B cell (primary cell): ENCODE results near the gene TTC8. TPM values are rescaled to one million over a fixed set of nuclear protein-coding genes. Genes with fewer than 3 reads are reported as not detected.

Experiments used
- ATAC-seq: fragments of 200-7000 bp; cut with Tn5 transposase; one replicate; pipeline ENCODE4 v1.10.0; 2021; ENCODE audit warnings: low read depth, mild to moderate bottlenecking, moderate number of reproducible peaks, moderate library complexity
- CTCF ChIA-PET: fragments of 350-600 bp; sonication (Branson Sonifier 250); formaldehyde crosslinking; loops from one replicate; lab custom pipeline; 2021; ENCODE audit warnings: antibody characterized with exemption, inconsistent platforms; lab: Charles Lee
- POLR2A ChIA-PET: fragments of 350-600 bp; sonication (Branson Sonifier 250); formaldehyde crosslinking; loops from one replicate; lab custom pipeline; 2021; ENCODE audit warnings: antibody characterized with exemption; lab: Charles Lee
- DNase-seq: peaks from one replicate; pipeline ENCODE4 v3.0.0; 2013
- H2AFZ ChIP-seq: 2 replicates; pipeline ENCODE4 v1.6.1; 2012; ENCODE audit warnings: mild to moderate bottlenecking, low read depth, low read length; ENCODE audit not compliant: insufficient read depth, poor library complexity, severe bottlenecking
- H3K27ac ChIP-seq, 2 donors: 1 replicate in 1 of 2; 2 replicates in 1 of 2; pipeline ENCODE4 v1.5.1; 2012 to 2013; ENCODE audit warnings: low read length in 2 of 2, mild to moderate bottlenecking in 2 of 2, moderate library complexity in 1 of 2
- H3K27me3 ChIP-seq, 4 experiments: fragments of 200-600 bp in 1 of 4; sonication (generic) in 1 of 4; replicated peaks in 1 of 4; 1 replicate in 2 of 4; 2 replicates in 2 of 4; pipeline versions ENCODE4 v1.6.1 to v1.7.0; 2013 to 2016; ENCODE audit warnings: low read length in 3 of 4, mild to moderate bottlenecking in 2 of 4, mixed read lengths in 1 of 4, moderate library complexity in 1 of 4; ENCODE audit not compliant: insufficient read depth in 4 of 4, control insufficient read depth in 3 of 4; ENCODE audit errors: control extremely low read depth in 1 of 4
- H3K36me3 ChIP-seq, 2 experiments: replicated peaks in 1 of 2; 1 replicate in 1 of 2; 2 replicates in 1 of 2; pipeline versions ENCODE4 v1.6.1 to v1.7.1; 2013; ENCODE audit warnings: low read length in 1 of 2; ENCODE audit not compliant: insufficient read depth in 2 of 2, control insufficient read depth in 1 of 2; ENCODE audit errors: control extremely low read depth in 1 of 2, extremely low read depth in 1 of 2
- H3K4me1 ChIP-seq, 2 donors: fragments of 200-600 bp in 1 of 2; sonication (generic) in 1 of 2; 1 replicate in 1 of 2; 2 replicates in 1 of 2; pipeline versions ENCODE4 v1.5.1 to v1.6.1; 2013 to 2017; ENCODE audit warnings: low read length in 2 of 2; ENCODE audit not compliant: control insufficient read depth in 2 of 2, insufficient read depth in 2 of 2
- H3K4me2 ChIP-seq: replicated peaks from 2 replicates; pipeline ENCODE3; 2012; ENCODE audit warnings: mild to moderate bottlenecking, low read depth, low read length; ENCODE audit not compliant: poor library complexity, severe bottlenecking
- H3K4me3 ChIP-seq, 5 experiments: fragments of 200-600 bp in 1 of 5; sonication (generic) in 1 of 5; 1 replicate in 3 of 5; 2 replicates in 2 of 5; pipeline versions ENCODE4 v1.5.1 to v1.7.0; 2011 to 2016; ENCODE audit warnings: low read length in 4 of 5, mild to moderate bottlenecking in 4 of 5, low read depth in 2 of 5, control low read depth in 1 of 5, moderate library complexity in 1 of 5; ENCODE audit not compliant: insufficient read depth in 1 of 5; ENCODE audit errors: control extremely low read depth in 1 of 5, extremely low read depth in 1 of 5
- H3K79me2 ChIP-seq: fragments of 200-600 bp; sonication (generic); one replicate; pipeline ENCODE4 v1.6.0; 2016; ENCODE audit warnings: low read length; ENCODE audit not compliant: control insufficient read depth, insufficient read depth
- H3K9ac ChIP-seq: fragments of 200-600 bp; sonication (generic); 2 replicates; pipeline ENCODE4 v1.6.1; 2017; ENCODE audit warnings: mild to moderate bottlenecking, low read length, moderate library complexity
- H3K9me3 ChIP-seq, 3 donors: one replicate each; pipeline versions ENCODE4 v1.6.1 to v1.7.1; 2013; ENCODE audit warnings: low read length in 2 of 3; ENCODE audit not compliant: control insufficient read depth in 2 of 3, insufficient read depth in 1 of 3; ENCODE audit errors: control extremely low read depth in 1 of 3
- H4K20me1 ChIP-seq: 2 replicates; pipeline ENCODE4 v1.6.0; 2012; ENCODE audit warnings: mild to moderate bottlenecking, low read length; ENCODE audit not compliant: insufficient read depth, control insufficient read depth, poor library complexity, severe bottlenecking
- H3K27ac Mint-ChIP-seq: one replicate; pipeline ENCODE4 v1.8.0; 2021; ENCODE audit warnings: mixed read lengths
- H3K27me3 Mint-ChIP-seq: one replicate; pipeline ENCODE4 v1.8.0; 2021; ENCODE audit warnings: mixed read lengths
- H3K4me1 Mint-ChIP-seq: one replicate; pipeline ENCODE4 v1.8.0; 2021; ENCODE audit warnings: mixed read lengths
- H3K4me3 Mint-ChIP-seq: one replicate; pipeline ENCODE4 v1.8.0; 2021; ENCODE audit warnings: mixed read lengths
- H3K9me3 Mint-ChIP-seq: one replicate; pipeline ENCODE4 v1.8.0; 2022; ENCODE audit warnings: mixed read lengths; ENCODE audit not compliant: insufficient read depth
- EZH2 ChIP-seq: IDR thresholded peaks from 2 replicates; pipeline ENCODE4 v1.6.1; 2012; ENCODE audit warnings: borderline replicate concordance, low read depth, mild to moderate bottlenecking, moderate library complexity, low read length; ENCODE audit not compliant: insufficient read depth, poor library complexity, severe bottlenecking
- WGBS: methylation state at CpG from one replicate; pipeline ENCODE4 v1.1.5; 2013; ENCODE audit warnings: missing lambda C conversion rate; ENCODE audit not compliant: insufficient coverage; 5-methylcytosine and 5-hydroxymethylcytosine counted together
- intact Hi-C: fragments of 100-400 bp; cut with micrococcal nuclease; formaldehyde crosslinking; loops from one replicate; pipeline ENCODE4 v1.10.0; 2022
- polyA plus RNA-seq: library from polyadenylated mRNA; depleted of rRNA; stranded (reverse); fragments of >200 nt; gene quantifications from 2 replicates; pipeline ENCODE4 v1.2.3, GENCODE V29; 2012
- total RNA-seq, 2 donors: library from RNA; stranded (reverse); fragments of 120-200 nt in 1 of 2; gene quantifications; 1 replicate in 1 of 2; 2 replicates in 1 of 2; pipeline versions ENCODE4 v1.2.3 to v1.2.4, GENCODE V29; 2013 to 2022
- TF ChIP-seq, protein P1 (sequence below): fragments of 200-600 bp; IDR thresholded peaks from one replicate; pipeline ENCODE4 v1.8.0; 2022; ENCODE audit warnings: antibody characterized with exemption, mild to moderate bottlenecking

The TTC8 gene
- total and polyA plus RNA-seq, 2 donors (not counting 1 experiment from before 2014, with no cell fraction given): 2.7 to 7.2 TPM

DNA sequence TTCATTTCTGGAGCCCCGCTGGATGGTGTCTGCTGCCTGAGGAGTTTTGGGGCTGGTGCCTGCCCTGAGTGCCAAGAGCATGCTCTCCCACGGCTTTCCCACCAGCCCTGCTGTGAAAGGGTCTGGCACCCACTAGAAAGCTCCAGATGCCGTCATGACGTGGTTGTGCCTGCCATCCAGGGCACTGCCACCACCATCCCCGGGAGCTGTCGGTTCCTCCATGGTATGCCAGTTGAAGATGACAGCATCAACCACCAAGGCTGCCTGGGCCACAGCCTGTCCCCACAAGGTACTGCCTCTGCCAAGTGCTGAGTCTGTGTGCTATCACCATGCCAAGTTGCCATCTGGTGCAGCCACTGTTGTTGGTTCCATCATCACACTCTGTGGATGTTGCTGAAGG, 85.9 kb downstream of the TTC8 start:
- no peak overlapping the region for H3K4me3 ChIP-seq
- ATAC-seq (no peak), DNase-seq (no peak)
- no peak overlapping the region for H3K27ac Mint-ChIP-seq
- no peak overlapping the region for H3K27ac ChIP-seq
- H3K9ac ChIP-seq: no peak overlapping the region
- H3K4me1 Mint-ChIP-seq: no peaks in the 10 kb centered on the region
- no peaks in the 10 kb centered on the region for H4K20me1 ChIP-seq
- CTCF ChIA-PET: no interaction called here
- 94% methylated on average over 6 of the region's 6 CpGs for WGBS
- H3K36me3 ChIP-seq: no peaks in the 10 kb centered on the region
- H3K9me3 Mint-ChIP-seq: peaks cover 3% of the 10 kb centered on the region
- H2AFZ ChIP-seq: no peak overlapping the region
- POLR2A ChIA-PET: no interaction called here
- TF ChIP-seq, protein P1, sequence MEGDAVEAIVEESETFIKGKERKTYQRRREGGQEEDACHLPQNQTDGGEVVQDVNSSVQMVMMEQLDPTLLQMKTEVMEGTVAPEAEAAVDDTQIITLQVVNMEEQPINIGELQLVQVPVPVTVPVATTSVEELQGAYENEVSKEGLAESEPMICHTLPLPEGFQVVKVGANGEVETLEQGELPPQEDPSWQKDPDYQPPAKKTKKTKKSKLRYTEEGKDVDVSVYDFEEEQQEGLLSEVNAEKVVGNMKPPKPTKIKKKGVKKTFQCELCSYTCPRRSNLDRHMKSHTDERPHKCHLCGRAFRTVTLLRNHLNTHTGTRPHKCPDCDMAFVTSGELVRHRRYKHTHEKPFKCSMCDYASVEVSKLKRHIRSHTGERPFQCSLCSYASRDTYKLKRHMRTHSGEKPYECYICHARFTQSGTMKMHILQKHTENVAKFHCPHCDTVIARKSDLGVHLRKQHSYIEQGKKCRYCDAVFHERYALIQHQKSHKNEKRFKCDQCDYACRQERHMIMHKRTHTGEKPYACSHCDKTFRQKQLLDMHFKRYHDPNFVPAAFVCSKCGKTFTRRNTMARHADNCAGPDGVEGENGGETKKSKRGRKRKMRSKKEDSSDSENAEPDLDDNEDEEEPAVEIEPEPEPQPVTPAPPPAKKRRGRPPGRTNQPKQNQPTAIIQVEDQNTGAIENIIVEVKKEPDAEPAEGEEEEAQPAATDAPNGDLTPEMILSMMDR: no peak
- TF ChIP-seq EZH2: no peak
- no peaks in the 10 kb centered on the region for H3K79me2 ChIP-seq
- no peak overlapping the region for H3K4me3 Mint-ChIP-seq
- intact Hi-C loops: no loop called here
- H3K9me3 ChIP-seq: peaks cover 1 to 7% (median 6%) of the 10 kb centered on the region in 3 donors
- no peaks in the 10 kb centered on the region for H3K27me3 Mint-ChIP-seq
- H3K4me1 ChIP-seq: no peaks in the 10 kb centered on the region
- H3K27me3 ChIP-seq: no peaks in the 10 kb centered on the region
- no peak overlapping the region for H3K4me2 ChIP-seq

DNA sequence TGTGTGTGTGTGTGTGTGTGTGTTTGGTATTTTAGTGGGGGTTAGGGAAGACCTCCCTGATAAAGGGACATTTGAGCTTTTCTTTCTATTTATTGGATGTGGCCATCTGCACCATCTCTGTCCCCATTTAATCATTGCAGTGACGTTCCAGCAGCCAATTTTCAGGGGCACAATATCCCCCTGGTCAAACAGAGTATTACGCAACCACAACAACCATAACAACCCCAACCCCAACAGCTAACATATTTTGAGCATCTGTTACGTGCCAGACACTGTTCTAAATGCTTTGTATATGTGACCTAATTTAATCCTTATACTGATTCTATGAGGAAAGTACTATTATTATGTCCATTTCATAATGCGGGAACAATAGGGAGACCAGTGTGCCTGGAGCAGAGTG, 87.4 kb downstream of the TTC8 start:
- WGBS: no CpG with 5 or more reads among the region's 4 CpGs
- H3K27ac Mint-ChIP-seq: no peak overlapping the region

More for the DNA sequence above, 87.4 kb downstream of the TTC8 start:
- intact Hi-C loops: no loop called here
- Histone ChIP-seq H3K27ac (no peak overlapping the region), H3K4me2 (no peak overlapping the region), H4K20me1 (no peaks in the 10 kb centered on the region), H3K4me3 (no peak overlapping the region), H3K9ac (no peak overlapping the region), H2AFZ (no peak overlapping the region), H3K9me3 (peaks cover 1 to 4% (median 2%) of the 10 kb centered on the region in 3 donors), H3K4me1 (no peaks in the 10 kb centered on the region), H3K79me2 (no peaks in the 10 kb centered on the region), H3K36me3 (no peaks in the 10 kb centered on the region), H3K27me3 (no peaks in the 10 kb centered on the region)
- Mint-ChIP-seq H3K4me1 (no peaks in the 10 kb centered on the region), H3K9me3 (peaks cover 3% of the 10 kb centered on the region), H3K27me3 (peaks cover 2% of the 10 kb centered on the region), H3K4me3 (no peak overlapping the region)
- no peak for DNase-seq
- ChIA-PET POLR2A (no interaction called here), CTCF (no interaction called here)
- ATAC-seq: no peak
- no peak for TF ChIP-seq EZH2
- TF ChIP-seq, protein P1: no peak
